Kidney epithelial cell (primary cell): ENCODE data around the gene TSNAX. TPM values are rescaled to one million over a fixed set of nuclear protein-coding genes. Genes with fewer than 3 reads are reported as not detected.
"Not testable (repeated sequence)": the region's sequence is repeated elsewhere in the genome, so short reads cannot be mapped to it uniquely, and the experiment has no call there.

ENCODE experiments used
- DNase-seq: peaks from one replicate; pipeline ENCODE4 v3.0.0-alpha.2; 2010; ENCODE audit warnings: low read depth
- H3K27me3 ChIP-seq: 2 replicates; pipeline ENCODE4 v1.6.0; 2011; ENCODE audit warnings: low read length; ENCODE audit not compliant: control insufficient read depth, insufficient read depth
- H3K36me3 ChIP-seq: 2 replicates; pipeline ENCODE4 v1.5.1; 2011; ENCODE audit warnings: low read length; ENCODE audit not compliant: control insufficient read depth, insufficient read depth
- H3K4me3 ChIP-seq: 2 replicates; pipeline ENCODE4 v1.5.1; 2011; ENCODE audit warnings: low read depth, mild to moderate bottlenecking, control low read depth, low read length
- total RNA-seq: library from RNA; depleted of rRNA; stranded (reverse); fragments of >200 nt; gene quantifications from 2 replicates; pipeline ENCODE4 v1.2.3, GENCODE V29; 2015
- TF ChIP-seq, protein P1 (sequence below): IDR thresholded peaks from 2 replicates; pipeline ENCODE4 v1.5.1; 2011; ENCODE audit warnings: mild to moderate bottlenecking, moderate library complexity, low read length, control low read depth, inconsistent platforms; ENCODE audit not compliant: insufficient read depth, poor library complexity, severe bottlenecking

The TSNAX gene
- total RNA-seq, 1 donor from 2014 or later: 29.4 TPM

DNA sequence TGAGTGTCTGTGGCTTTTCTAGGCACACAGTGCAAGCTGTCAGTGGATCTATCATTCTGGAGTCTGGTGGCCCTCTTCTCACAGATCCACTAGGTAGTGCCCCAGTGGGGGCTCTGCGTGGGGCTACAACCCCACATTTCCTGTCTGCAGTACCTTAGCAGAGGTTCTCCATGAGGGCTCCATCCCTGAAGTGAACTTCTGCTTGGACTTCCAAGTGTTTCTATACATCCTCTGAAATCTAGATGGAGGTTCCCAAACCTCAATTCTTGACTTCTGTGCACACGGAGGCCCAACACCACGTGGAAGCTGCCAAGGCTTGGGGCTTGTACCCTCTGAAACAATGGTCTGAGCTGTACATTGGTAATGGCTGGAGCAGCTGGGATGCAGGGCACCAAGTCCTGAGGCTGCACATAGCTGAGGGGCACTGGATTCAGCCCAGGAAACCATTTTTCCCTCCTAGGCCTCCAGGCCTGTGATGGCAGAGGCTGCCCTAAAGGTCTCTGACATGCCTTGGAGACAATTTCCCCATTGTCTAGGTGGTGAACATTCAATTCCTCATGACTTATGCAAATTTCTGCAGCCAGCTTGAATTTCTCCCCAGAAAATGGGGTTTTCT is 29.2 kb upstream of the TSNAX start:
- TF ChIP-seq, protein P1, sequence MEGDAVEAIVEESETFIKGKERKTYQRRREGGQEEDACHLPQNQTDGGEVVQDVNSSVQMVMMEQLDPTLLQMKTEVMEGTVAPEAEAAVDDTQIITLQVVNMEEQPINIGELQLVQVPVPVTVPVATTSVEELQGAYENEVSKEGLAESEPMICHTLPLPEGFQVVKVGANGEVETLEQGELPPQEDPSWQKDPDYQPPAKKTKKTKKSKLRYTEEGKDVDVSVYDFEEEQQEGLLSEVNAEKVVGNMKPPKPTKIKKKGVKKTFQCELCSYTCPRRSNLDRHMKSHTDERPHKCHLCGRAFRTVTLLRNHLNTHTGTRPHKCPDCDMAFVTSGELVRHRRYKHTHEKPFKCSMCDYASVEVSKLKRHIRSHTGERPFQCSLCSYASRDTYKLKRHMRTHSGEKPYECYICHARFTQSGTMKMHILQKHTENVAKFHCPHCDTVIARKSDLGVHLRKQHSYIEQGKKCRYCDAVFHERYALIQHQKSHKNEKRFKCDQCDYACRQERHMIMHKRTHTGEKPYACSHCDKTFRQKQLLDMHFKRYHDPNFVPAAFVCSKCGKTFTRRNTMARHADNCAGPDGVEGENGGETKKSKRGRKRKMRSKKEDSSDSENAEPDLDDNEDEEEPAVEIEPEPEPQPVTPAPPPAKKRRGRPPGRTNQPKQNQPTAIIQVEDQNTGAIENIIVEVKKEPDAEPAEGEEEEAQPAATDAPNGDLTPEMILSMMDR: no peak
- Histone ChIP-seq H3K4me3 (no peak overlapping the region), H3K27me3 (no peaks in the 10 kb centered on the region), H3K36me3 (no peaks in the 10 kb centered on the region)
- DNase-seq: no peak

DNA sequence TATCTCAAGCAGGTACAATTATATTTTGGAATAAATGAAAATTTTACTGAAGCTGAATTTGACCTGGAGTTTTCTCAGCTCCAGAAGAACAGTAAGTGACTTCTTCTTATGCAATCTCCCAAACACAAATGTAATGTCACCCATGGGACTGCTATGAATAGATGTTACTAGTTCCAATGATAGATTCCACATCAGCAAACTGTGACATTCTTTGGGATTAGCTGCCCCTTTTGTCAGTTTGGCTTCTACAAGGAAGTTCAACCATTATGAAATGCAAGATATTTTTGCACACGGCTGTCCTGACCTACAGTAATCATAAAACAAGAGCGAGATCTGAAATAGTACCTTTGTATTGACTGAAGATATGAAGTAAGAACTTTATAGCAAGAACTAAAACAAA is 27.8 kb upstream of the TSNAX start:
- no peak for DNase-seq
- no peak overlapping the region for H3K4me3 ChIP-seq
- H3K36me3 ChIP-seq: no peaks in the 10 kb centered on the region
- no peaks in the 10 kb centered on the region for H3K27me3 ChIP-seq
- TF ChIP-seq, protein P1: no peak

- not testable (repeated sequence) for H3K36me3 ChIP-seq, H3K27me3 ChIP-seq, H3K4me3 ChIP-seq, DNase-seq
Measured at GRCh38 chr1:231503168-231503567, 25.3 kb upstream of the TSNAX start.

GRCh38 chr1:231507476-231508355 is 20.8 kb upstream of the TSNAX start:
- TF ChIP-seq, protein P1: no peak
- no peak overlapping the region for H3K4me3 ChIP-seq
- H3K27me3 ChIP-seq: no peaks in the 10 kb centered on the region
- H3K36me3 ChIP-seq: no peaks in the 10 kb centered on the region
- no peak for DNase-seq

- H3K36me3 ChIP-seq: no peaks in the 10 kb centered on the region
- TF ChIP-seq, protein P1: no peak
- H3K27me3 ChIP-seq: no peaks in the 10 kb centered on the region
- no peak for DNase-seq
- no peak overlapping the region for H3K4me3 ChIP-seq
Measured at GRCh38 chr1:231508497-231508896, 20.0 kb upstream of the TSNAX start.

- Histone ChIP-seq H3K27me3 (no peaks in the 10 kb centered on the region), H3K4me3 (no peak overlapping the region), H3K36me3 (no peaks in the 10 kb centered on the region)
- TF ChIP-seq, protein P1: no peak
- no peak for DNase-seq
Measured at GRCh38 chr1:231508941-231509340, 19.5 kb upstream of the TSNAX start.
